ENCODE results near the gene TREML2.
"Not testable (repeated sequence)": the region's sequence is repeated elsewhere in the genome, so short reads cannot be mapped to it uniquely, and the experiment has no call there.

TREML2 gene

GRCh38 chr6:41200901-41201763 lies at the start of gene TREML2:
Gene TREML2, minus strand, starts transcription at chr6:41201149. Its CDS starts 141 bp downstream, at chr6:41201008.
- DNase-seq, result no peak

- DNase-seq, result no peak
These were observed 47.1 kb upstream of the TREML2 start for GRCh38 chr6:41247882-41248705.

GRCh38 chr6:41247288-41247865 lies 46.4 kb upstream of the TREML2 start:
- DNase-seq, result no peak

- DNase-seq, result not testable (repeated sequence)
These were observed 45.6 kb upstream of the TREML2 start for GRCh38 chr6:41246529-41246928.

GRCh38 chr6:41239467-41240159 lies 38.7 kb upstream of the TREML2 start:
- DNase-seq, result no peak

- DNase-seq, result no peak
These were observed 36.2 kb upstream of the TREML2 start for GRCh38 chr6:41237128-41237527.

- DNase-seq, result no peak
These were observed 35.3 kb upstream of the TREML2 start for GRCh38 chr6:41236276-41236675.

- DNase-seq, result no peak
These were observed 31.7 kb upstream of the TREML2 start for GRCh38 chr6:41232667-41233066.

- DNase-seq, result no peak
These were observed 30.3 kb upstream of the TREML2 start for GRCh38 chr6:41231246-41231645.

- DNase-seq, result no peak
These were observed 28.8 kb upstream of the TREML2 start for GRCh38 chr6:41229721-41230120.

- DNase-seq, result no peak
These were observed 27.7 kb upstream of the TREML2 start for GRCh38 chr6:41228616-41229015.

- DNase-seq, result no peak
These were observed 27.1 kb upstream of the TREML2 start, which contains the start of gene TREML4 for GRCh38 chr6:41228096-41228495. Gene TREML4, plus strand, starts transcription at chr6:41228349. Its CDS starts 79 bp downstream, at chr6:41228428.

GRCh38 chr6:41226752-41227151 lies 25.8 kb upstream of the TREML2 start:
- no peak for DNase-seq

- DNase-seq, result no peak
These were observed 23.9 kb upstream of the TREML2 start for GRCh38 chr6:41224800-41225199.

- no peak for DNase-seq
These were observed 21.6 kb upstream of the TREML2 start for GRCh38 chr6:41222513-41222912.

GRCh38 chr6:41222045-41222444 lies 21.1 kb upstream of the TREML2 start:
- DNase-seq, result no peak

GRCh38 chr6:41216616-41217015 lies 15.7 kb upstream of the TREML2 start:
- DNase-seq, result no peak

- no peak for DNase-seq
These were observed 14.8 kb upstream of the TREML2 start for GRCh38 chr6:41215777-41216176.

- DNase-seq, result no peak
These were observed 13.8 kb upstream of the TREML2 start for GRCh38 chr6:41214559-41215238.

GRCh38 chr6:41209547-41210320 lies 8.8 kb upstream of the TREML2 start:
- no peak for DNase-seq

GRCh38 chr6:41208439-41209106 lies 7.6 kb upstream of the TREML2 start:
- no peak for DNase-seq

Measured in EL (cell line).